ENCODE measurements around the gene SV2C. TPM values are rescaled to one million over a fixed set of nuclear protein-coding genes. Genes with fewer than 3 reads are reported as not detected.
A peak's percentile ranks its signal among the peaks of the same experiment; 100 is the strongest.

SV2C gene
- total and polyA plus RNA-seq, 3 donors from 2014 or later: 0.24 to 0.87 (median 0.56) TPM

DNA sequence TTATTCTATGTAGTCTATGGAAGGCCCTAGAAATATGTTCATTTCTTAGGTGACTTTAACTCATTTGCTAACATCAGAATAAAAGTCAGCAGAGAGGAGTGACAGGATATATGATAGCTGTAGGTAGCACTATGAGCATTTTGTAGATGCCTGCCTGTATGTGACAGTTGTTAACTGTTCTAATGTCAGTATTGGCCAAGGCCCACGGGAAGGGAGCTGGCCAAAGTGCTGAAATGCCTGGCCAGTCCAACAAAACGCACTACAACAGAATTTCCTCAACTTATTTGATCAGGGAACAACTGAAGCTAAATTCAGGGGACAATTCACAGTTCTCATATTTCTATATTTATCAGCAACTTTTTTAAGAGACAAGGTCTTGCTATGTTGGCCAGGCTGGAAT lies 20.8 kb downstream of the SV2C start:
- whole genome bisulfite sequencing, 2 donors: 7 to 20% methylated on average over 2 of the region's 2 CpGs
- Histone ChIP-seq H3K36me3 (ENCODE audit: low read depth, missing control alignments) (no peaks in the 10 kb centered on the region), H3K4me3 (no peak overlapping the region), H3K27me3 (no peaks in the 10 kb centered on the region), H3K9me3 (no peaks in the 10 kb centered on the region), H3K4me1 (no peaks in the 10 kb centered on the region), H3K27ac (no peak overlapping the region)
- intact Hi-C loops (cut with DNase I; ENCODE audit: low total_unique reads): no loop called here
- TF ChIP-seq POLR2A (IDR thresholded peaks at IDR 0.05): no peak
- TF ChIP-seq, protein P1, sequence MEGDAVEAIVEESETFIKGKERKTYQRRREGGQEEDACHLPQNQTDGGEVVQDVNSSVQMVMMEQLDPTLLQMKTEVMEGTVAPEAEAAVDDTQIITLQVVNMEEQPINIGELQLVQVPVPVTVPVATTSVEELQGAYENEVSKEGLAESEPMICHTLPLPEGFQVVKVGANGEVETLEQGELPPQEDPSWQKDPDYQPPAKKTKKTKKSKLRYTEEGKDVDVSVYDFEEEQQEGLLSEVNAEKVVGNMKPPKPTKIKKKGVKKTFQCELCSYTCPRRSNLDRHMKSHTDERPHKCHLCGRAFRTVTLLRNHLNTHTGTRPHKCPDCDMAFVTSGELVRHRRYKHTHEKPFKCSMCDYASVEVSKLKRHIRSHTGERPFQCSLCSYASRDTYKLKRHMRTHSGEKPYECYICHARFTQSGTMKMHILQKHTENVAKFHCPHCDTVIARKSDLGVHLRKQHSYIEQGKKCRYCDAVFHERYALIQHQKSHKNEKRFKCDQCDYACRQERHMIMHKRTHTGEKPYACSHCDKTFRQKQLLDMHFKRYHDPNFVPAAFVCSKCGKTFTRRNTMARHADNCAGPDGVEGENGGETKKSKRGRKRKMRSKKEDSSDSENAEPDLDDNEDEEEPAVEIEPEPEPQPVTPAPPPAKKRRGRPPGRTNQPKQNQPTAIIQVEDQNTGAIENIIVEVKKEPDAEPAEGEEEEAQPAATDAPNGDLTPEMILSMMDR (IDR thresholded peaks at IDR 0.05): no peak
- DNase-seq: peak; percentile 40

DNA sequence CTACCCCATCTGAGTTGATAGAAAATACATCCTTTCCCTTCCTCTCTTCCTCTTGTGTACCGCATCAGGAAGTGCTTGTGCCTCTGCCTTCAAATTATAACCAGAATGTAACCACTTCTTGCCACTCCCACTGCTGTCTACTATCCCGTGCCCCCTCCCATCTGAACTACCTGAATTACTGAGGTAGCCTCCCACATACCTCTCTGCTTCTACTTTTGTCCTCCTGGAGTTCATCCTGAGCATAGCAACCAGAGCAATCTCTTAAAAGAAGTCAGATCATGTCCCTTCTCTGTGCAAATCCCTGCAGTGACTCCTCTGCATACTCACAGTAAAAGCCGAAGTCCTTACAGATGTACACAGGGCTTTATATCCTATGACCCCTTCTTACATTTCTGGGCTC lies 23.0 kb downstream of the SV2C start:
- intact Hi-C loops (cut with DNase I; ENCODE audit: low total_unique reads): no loop called here
- no peaks in the 10 kb centered on the region for H3K36me3 ChIP-seq (ENCODE audit: low read depth, missing control alignments)
- no peak overlapping the region for H3K4me3 ChIP-seq
- H3K9me3 ChIP-seq: no peaks in the 10 kb centered on the region
- H3K4me1 ChIP-seq: no peaks in the 10 kb centered on the region
- H3K27ac ChIP-seq: no peak overlapping the region
- no peak for DNase-seq
- H3K27me3 ChIP-seq: no peaks in the 10 kb centered on the region
- 66 to 75% methylated on average over 3 of the region's 3 CpGs for WGBS, 2 donors
- TF ChIP-seq POLR2A (IDR thresholded peaks at IDR 0.05): no peak
- TF ChIP-seq, protein P1 (IDR thresholded peaks at IDR 0.05): no peak

DNA sequence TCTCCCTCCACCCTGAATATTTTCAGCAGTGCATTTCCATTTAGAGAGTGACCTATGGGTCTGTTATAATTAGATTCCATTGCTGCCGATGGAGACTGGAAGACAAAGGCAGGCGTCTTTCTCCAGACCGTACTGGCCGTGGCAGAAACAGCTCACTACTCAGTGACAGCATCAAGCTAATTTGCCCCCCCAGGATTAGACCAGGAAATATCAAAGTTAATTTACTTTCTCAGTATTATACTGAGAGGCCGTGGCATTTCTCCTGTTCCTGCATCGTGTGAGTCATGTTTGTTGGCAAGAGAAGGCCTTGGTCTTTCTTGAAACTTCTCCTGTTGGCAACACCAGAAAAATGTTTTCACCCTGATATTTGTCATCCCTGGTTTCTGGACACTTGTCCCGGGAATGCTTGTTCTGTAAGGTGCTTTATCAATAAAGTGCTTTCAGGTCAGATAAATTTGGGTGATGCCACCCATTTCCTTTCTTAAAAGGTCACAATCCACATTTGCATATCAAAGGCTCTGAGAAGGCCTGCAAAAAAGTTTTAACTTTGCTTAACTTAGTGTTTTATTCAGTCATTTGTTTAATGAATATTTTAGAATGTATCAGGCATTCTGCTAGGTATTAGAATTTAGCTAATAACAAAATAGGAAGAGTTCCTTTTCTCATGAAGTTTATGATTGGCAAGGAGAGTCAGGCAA lies 28.4 kb downstream of the SV2C start:
- DNase-seq: no peak
- H3K4me3 ChIP-seq: no peak overlapping the region
- no peak overlapping the region for H3K27ac ChIP-seq
- no peaks in the 10 kb centered on the region for H3K4me1 ChIP-seq
- H3K9me3 ChIP-seq: no peaks in the 10 kb centered on the region
- H3K27me3 ChIP-seq: no peaks in the 10 kb centered on the region
- TF ChIP-seq, protein P1 (IDR thresholded peaks at IDR 0.05): no peak
- no peak for TF ChIP-seq POLR2A (IDR thresholded peaks at IDR 0.05)
- intact Hi-C loops (cut with DNase I; ENCODE audit: low total_unique reads): no loop called here
- H3K36me3 ChIP-seq (ENCODE audit: low read depth, missing control alignments): no peaks in the 10 kb centered on the region
- 76 to 78% methylated on average over 7 of the region's 7 CpGs for WGBS, 2 donors

DNA sequence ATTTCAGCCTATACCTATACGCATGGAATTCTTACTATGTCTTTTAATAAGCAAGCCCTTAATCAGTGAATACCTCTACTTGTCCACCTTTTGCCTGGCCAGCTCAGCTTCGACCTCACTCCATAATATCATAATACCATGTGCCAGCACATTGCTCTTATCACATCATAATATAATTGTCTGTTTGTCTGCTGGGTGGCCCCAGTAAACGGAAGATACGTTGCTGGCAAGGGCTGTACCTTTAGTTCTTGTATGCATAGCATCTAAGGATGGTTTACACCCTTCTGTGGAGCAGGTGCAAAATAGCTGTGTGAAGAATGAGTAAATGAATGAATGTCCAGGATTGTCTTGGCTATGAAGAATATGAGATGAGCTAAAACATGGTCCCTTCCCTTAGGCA lies 29.9 kb downstream of the SV2C start:
- DNase-seq: no peak
- H3K4me1 ChIP-seq: no peaks in the 10 kb centered on the region
- no peak overlapping the region for H3K4me3 ChIP-seq
- TF ChIP-seq, protein P1 (IDR thresholded peaks at IDR 0.05): no peak
- no peak for TF ChIP-seq POLR2A (IDR thresholded peaks at IDR 0.05)
- no peak overlapping the region for H3K27ac ChIP-seq
- no peaks in the 10 kb centered on the region for H3K36me3 ChIP-seq (ENCODE audit: low read depth, missing control alignments)
- 86 to 90% methylated on average over 4 of the region's 4 CpGs for WGBS, 2 donors
- no peaks in the 10 kb centered on the region for H3K9me3 ChIP-seq
- no peaks in the 10 kb centered on the region for H3K27me3 ChIP-seq
- intact Hi-C loops (cut with DNase I; ENCODE audit: low total_unique reads): no loop called here

Data from testis (tissue), 3 donors.